HG03025 (cell line): ENCODE measurements around the gene PSG1.
"Not testable (repeated sequence)": the region's sequence is repeated elsewhere in the genome, so short reads cannot be mapped to it uniquely, and the experiment has no call there.

ENCODE experiments used
- ATAC-seq: cut with Tn5 transposase; IDR thresholded peaks from one replicate; pipeline ENCODE4 v1.9.1; 2021; ENCODE audit warnings: mild to moderate bottlenecking, moderate library complexity; ENCODE audit not compliant: unreplicated experiment, low FRiP score

The PSG1 gene

GRCh38 chr19:42882010-42882409 lies 2.5 kb upstream of the PSG1 start:
- ATAC-seq, result not testable (repeated sequence)

GRCh38 chr19:42881279-42881678 lies 1.8 kb upstream of the PSG1 start:
- not testable (repeated sequence) for ATAC-seq

- ATAC-seq, result not testable (repeated sequence)
Observed at GRCh38 chr19:42880621-42881020, 1.1 kb upstream of the PSG1 start.

GRCh38 chr19:42876596-42876995 lies 2.9 kb downstream of the PSG1 start:
- not testable (repeated sequence) for ATAC-seq

GRCh38 chr19:42875881-42876280 lies 3.6 kb downstream of the PSG1 start:
- not testable (repeated sequence) for ATAC-seq

- not testable (repeated sequence) for ATAC-seq
Observed at GRCh38 chr19:42874901-42875813, 4.4 kb downstream of the PSG1 start.

- not testable (repeated sequence) for ATAC-seq
Observed at GRCh38 chr19:42874136-42874535, 5.4 kb downstream of the PSG1 start.

- no peak for ATAC-seq
Observed at GRCh38 chr19:42872608-42873007, 6.9 kb downstream of the PSG1 start.

- no peak for ATAC-seq
Observed at GRCh38 chr19:42857544-42857867, 22.0 kb downstream of the PSG1 start.

- ATAC-seq, result not testable (repeated sequence)
Observed at GRCh38 chr19:42856866-42857543, 22.5 kb downstream of the PSG1 start.

- ATAC-seq, result not testable (repeated sequence)
Observed at GRCh38 chr19:42854745-42855144, 24.8 kb downstream of the PSG1 start.

- ATAC-seq, result not testable (repeated sequence)
Observed at GRCh38 chr19:42853231-42853630, 26.3 kb downstream of the PSG1 start.

- not testable (repeated sequence) for ATAC-seq
Observed at GRCh38 chr19:42852821-42853220, 26.7 kb downstream of the PSG1 start.

- ATAC-seq, result not testable (repeated sequence)
Observed at GRCh38 chr19:42851718-42852280, 27.7 kb downstream of the PSG1 start.

GRCh38 chr19:42850981-42851717 lies 28.4 kb downstream of the PSG1 start:
- ATAC-seq, result no peak

- no peak for ATAC-seq
Observed at GRCh38 chr19:42846597-42846996, 32.9 kb downstream of the PSG1 start.

GRCh38 chr19:42843631-42844030 lies 35.9 kb downstream of the PSG1 start:
- not testable (repeated sequence) for ATAC-seq

- not testable (repeated sequence) for ATAC-seq
Observed at GRCh38 chr19:42832746-42833442, 46.6 kb downstream of the PSG1 start.

GRCh38 chr19:42832023-42832680 lies 47.4 kb downstream of the PSG1 start:
- not testable (repeated sequence) for ATAC-seq
